HG03558 (cell line): ENCODE results near the gene CNKSR2.
A peak's percentile ranks its signal among the peaks of the same experiment; 100 is the strongest.

Experiments
- ATAC-seq: cut with Tn5 transposase; IDR thresholded peaks from one replicate; pipeline ENCODE4 v1.9.1; 2021; ENCODE audit warnings: moderate number of reproducible peaks; ENCODE audit not compliant: unreplicated experiment; ENCODE audit errors: extremely low read depth

Gene CNKSR2

GRCh38 chrX:21374163-21374993 lies at the start of gene CNKSR2:
Gene CNKSR2, plus strand, starts transcription at chrX:21374418. Its CDS starts 480 bp downstream, at chrX:21374898.
- peak; percentile 64 for ATAC-seq

- ATAC-seq: no peak
Observed at GRCh38 chrX:21354725-21355124, 19.5 kb upstream of the CNKSR2 start.

GRCh38 chrX:21355831-21356230 lies 18.4 kb upstream of the CNKSR2 start:
- ATAC-seq: no peak

GRCh38 chrX:21369613-21370012 lies 4.6 kb upstream of the CNKSR2 start:
- ATAC-seq: no peak

- no peak for ATAC-seq
Observed at GRCh38 chrX:21373001-21373400, 1.2 kb upstream of the CNKSR2 start.

GRCh38 chrX:21373637-21374162 lies 518 bp upstream of the CNKSR2 start:
- no peak for ATAC-seq

GRCh38 chrX:21374994-21375707 lies 933 bp downstream of the CNKSR2 start:
- ATAC-seq: peak; percentile 3

- no peak for ATAC-seq
Observed at GRCh38 chrX:21375708-21376009, 1.4 kb downstream of the CNKSR2 start.

GRCh38 chrX:21376636-21377035 lies 2.4 kb downstream of the CNKSR2 start:
- no peak for ATAC-seq

- no peak for ATAC-seq
Observed at GRCh38 chrX:21379991-21380390, 5.8 kb downstream of the CNKSR2 start.

- ATAC-seq: no peak
Observed at GRCh38 chrX:21382715-21383114, 8.5 kb downstream of the CNKSR2 start.

GRCh38 chrX:21383546-21383945 lies 9.3 kb downstream of the CNKSR2 start:
- ATAC-seq: no peak

- ATAC-seq: no peak
Observed at GRCh38 chrX:21384178-21384577, 10.0 kb downstream of the CNKSR2 start.

GRCh38 chrX:21394792-21395191 lies 20.6 kb downstream of the CNKSR2 start:
- no peak for ATAC-seq

- no peak for ATAC-seq
Observed at GRCh38 chrX:21398426-21398825, 24.2 kb downstream of the CNKSR2 start.

GRCh38 chrX:21400408-21401121 lies 26.3 kb downstream of the CNKSR2 start:
- ATAC-seq: no peak

- ATAC-seq: no peak
Observed at GRCh38 chrX:21408307-21408706, 34.1 kb downstream of the CNKSR2 start.

GRCh38 chrX:21408788-21409187 lies 34.6 kb downstream of the CNKSR2 start:
- ATAC-seq: no peak

- ATAC-seq: no peak
Observed at GRCh38 chrX:21412029-21412428, 37.8 kb downstream of the CNKSR2 start.

GRCh38 chrX:21412883-21413282 lies 38.7 kb downstream of the CNKSR2 start:
- ATAC-seq: no peak

GRCh38 chrX:21427086-21427485 lies 52.9 kb downstream of the CNKSR2 start:
- no peak for ATAC-seq
